Effector memory CD4-positive, alpha-beta T cell (primary cell): ENCODE results near the gene RAMP3.
"Not testable (repeated sequence)": the region's sequence is repeated elsewhere in the genome, so short reads cannot be mapped to it uniquely, and the experiment has no call there.

Experiments used
- DNase-seq, 3 donors: peaks; one replicate each; pipeline ENCODE4 v3.0.0-alpha.2; 2020
- H3K27ac ChIP-seq: 2 replicates; pipeline ENCODE4 v1.7.0; 2013; ENCODE audit warnings: mild to moderate bottlenecking, low read length, moderate library complexity; ENCODE audit not compliant: insufficient read depth, poor library complexity, severe bottlenecking
- H3K27me3 ChIP-seq: replicated peaks from 2 replicates; pipeline ENCODE4 v1.7.0; 2013; ENCODE audit warnings: mild to moderate bottlenecking, low read length; ENCODE audit not compliant: insufficient read depth, control insufficient read depth, poor library complexity, severe bottlenecking
- H3K36me3 ChIP-seq: 2 replicates; pipeline ENCODE4 v1.7.0; 2013; ENCODE audit warnings: mild to moderate bottlenecking, low read length, moderate library complexity; ENCODE audit not compliant: control insufficient read depth, insufficient read depth
- H3K4me1 ChIP-seq: 2 replicates; pipeline ENCODE4 v1.7.0; 2013; ENCODE audit warnings: low read length, mild to moderate bottlenecking; ENCODE audit not compliant: control insufficient read depth, insufficient read depth, poor library complexity, severe bottlenecking
- H3K4me3 ChIP-seq: 2 replicates; pipeline ENCODE4 v1.7.0; 2013; ENCODE audit warnings: low read length, low read depth, mild to moderate bottlenecking; ENCODE audit not compliant: insufficient read depth, poor library complexity, severe bottlenecking
- H3K9me3 ChIP-seq: 2 replicates; pipeline ENCODE4 v1.7.0; 2013; ENCODE audit warnings: mild to moderate bottlenecking, low read length, moderate library complexity; ENCODE audit not compliant: control insufficient read depth
- total RNA-seq, 3 donors: gene quantifications; one replicate each; lab custom pipeline; 2026; lab: John Stamatoyannopoulos, UW

The RAMP3 gene
- 0 to 0.35 (median 0.17) reads per million in 3 donors for total RNA-seq

GRCh38 chr7:45157653-45158401, at the start of gene RAMP3:
Gene RAMP3, plus strand, starts transcription at chr7:45157791. Its CDS starts 38 bp downstream, at chr7:45157829.
- no peak within 1 kb of the TSS for H3K4me3 ChIP-seq
- no peak within 1 kb of the TSS for H3K27ac ChIP-seq
- peaks cover 4% of the 10 kb centered on the region for H3K4me1 ChIP-seq
- H3K36me3 ChIP-seq, result no peaks in the 10 kb centered on the region
- no peaks in the 10 kb centered on the region for H3K9me3 ChIP-seq
- no peak for DNase-seq
- H3K27me3 ChIP-seq, result peaks cover 11% of the 10 kb centered on the region

- no peaks in the 10 kb centered on the region for H3K27me3 ChIP-seq
- no peak overlapping the region for H3K27ac ChIP-seq
- no peaks in the 10 kb centered on the region for H3K9me3 ChIP-seq
- DNase-seq, result no peak
- peaks cover 53% of the 10 kb centered on the region for H3K36me3 ChIP-seq
- peaks cover 30% of the 10 kb centered on the region for H3K4me1 ChIP-seq
- H3K4me3 ChIP-seq, result no peak overlapping the region
These were observed 48.7 kb upstream of the RAMP3 start for GRCh38 chr7:45108863-45109262.

GRCh38 chr7:45111298-45112223, 46.0 kb upstream of the RAMP3 start, which contains the start of gene TBRG4:
Gene TBRG4, minus strand, starts transcription at chr7:45111697. Its CDS starts 2,460 bp downstream, at chr7:45109237.
- peak; percentile 85 to 90 (median 88) for DNase-seq
- peak within 1 kb of the TSS; percentile 96 for H3K27ac ChIP-seq
- no peaks in the 10 kb centered on the region for H3K9me3 ChIP-seq
- peak within 1 kb of the TSS; percentile 67 for H3K4me3 ChIP-seq
- peaks cover 26% of the 10 kb centered on the region for H3K36me3 ChIP-seq
- peaks cover 30% of the 10 kb centered on the region for H3K4me1 ChIP-seq
- no peaks in the 10 kb centered on the region for H3K27me3 ChIP-seq

GRCh38 chr7:45112648-45113047, 44.9 kb upstream of the RAMP3 start:
- Histone ChIP-seq H3K9me3 (no peaks in the 10 kb centered on the region), H3K27ac (no peak overlapping the region), H3K36me3 (peaks cover 16% of the 10 kb centered on the region), H3K4me1 (peaks cover 24% of the 10 kb centered on the region), H3K27me3 (no peaks in the 10 kb centered on the region), H3K4me3 (no peak overlapping the region)
- DNase-seq, result no peak

- not testable (repeated sequence) for H3K4me1 ChIP-seq, H3K27ac ChIP-seq, H3K9me3 ChIP-seq, H3K36me3 ChIP-seq, H3K4me3 ChIP-seq, DNase-seq, H3K27me3 ChIP-seq
These were observed 43.3 kb upstream of the RAMP3 start for GRCh38 chr7:45114257-45114656.

GRCh38 chr7:45114926-45115325, 42.7 kb upstream of the RAMP3 start:
- Histone ChIP-seq H3K36me3 (no peaks in the 10 kb centered on the region), H3K4me1 (peaks cover 7% of the 10 kb centered on the region), H3K9me3 (no peaks in the 10 kb centered on the region), H3K4me3 (no peak overlapping the region), H3K27ac (no peak overlapping the region), H3K27me3 (no peaks in the 10 kb centered on the region)
- DNase-seq, result no peak

GRCh38 chr7:45116048-45116447, 41.5 kb upstream of the RAMP3 start:
- no peak for DNase-seq
- H3K27me3 ChIP-seq, result no peaks in the 10 kb centered on the region
- H3K4me3 ChIP-seq, result no peak overlapping the region
- H3K4me1 ChIP-seq, result peaks cover 7% of the 10 kb centered on the region
- H3K36me3 ChIP-seq, result no peaks in the 10 kb centered on the region
- no peak overlapping the region for H3K27ac ChIP-seq
- no peaks in the 10 kb centered on the region for H3K9me3 ChIP-seq

GRCh38 chr7:45117582-45117981, 40.0 kb upstream of the RAMP3 start:
- Histone ChIP-seq H3K27ac (no peak overlapping the region), H3K4me1 (peaks cover 7% of the 10 kb centered on the region), H3K27me3 (no peaks in the 10 kb centered on the region), H3K9me3 (no peaks in the 10 kb centered on the region), H3K36me3 (no peaks in the 10 kb centered on the region), H3K4me3 (no peak overlapping the region)
- no peak for DNase-seq

- H3K36me3 ChIP-seq, result no peaks in the 10 kb centered on the region
- no peak overlapping the region for H3K27ac ChIP-seq
- H3K4me3 ChIP-seq, result no peak overlapping the region
- peaks cover 14% of the 10 kb centered on the region for H3K4me1 ChIP-seq
- no peaks in the 10 kb centered on the region for H3K9me3 ChIP-seq
- DNase-seq, result no peak
- H3K27me3 ChIP-seq, result no peaks in the 10 kb centered on the region
These were observed 39.3 kb upstream of the RAMP3 start for GRCh38 chr7:45118292-45118691.

GRCh38 chr7:45118889-45119331, 38.7 kb upstream of the RAMP3 start:
- H3K27ac ChIP-seq, result no peak overlapping the region
- no peak for DNase-seq
- peaks cover 20% of the 10 kb centered on the region for H3K4me1 ChIP-seq
- H3K4me3 ChIP-seq, result no peak overlapping the region
- no peaks in the 10 kb centered on the region for H3K9me3 ChIP-seq
- no peaks in the 10 kb centered on the region for H3K27me3 ChIP-seq
- no peaks in the 10 kb centered on the region for H3K36me3 ChIP-seq
